ENCODE data around the gene SUSD4. TPM values are rescaled to one million over a fixed set of nuclear protein-coding genes. Genes with fewer than 3 reads are reported as not detected.

SUSD4 gene
- polyA plus RNA-seq, 1 of the 3 experiments (the other 2 are of a cell fraction): 0.31 TPM

DNA sequence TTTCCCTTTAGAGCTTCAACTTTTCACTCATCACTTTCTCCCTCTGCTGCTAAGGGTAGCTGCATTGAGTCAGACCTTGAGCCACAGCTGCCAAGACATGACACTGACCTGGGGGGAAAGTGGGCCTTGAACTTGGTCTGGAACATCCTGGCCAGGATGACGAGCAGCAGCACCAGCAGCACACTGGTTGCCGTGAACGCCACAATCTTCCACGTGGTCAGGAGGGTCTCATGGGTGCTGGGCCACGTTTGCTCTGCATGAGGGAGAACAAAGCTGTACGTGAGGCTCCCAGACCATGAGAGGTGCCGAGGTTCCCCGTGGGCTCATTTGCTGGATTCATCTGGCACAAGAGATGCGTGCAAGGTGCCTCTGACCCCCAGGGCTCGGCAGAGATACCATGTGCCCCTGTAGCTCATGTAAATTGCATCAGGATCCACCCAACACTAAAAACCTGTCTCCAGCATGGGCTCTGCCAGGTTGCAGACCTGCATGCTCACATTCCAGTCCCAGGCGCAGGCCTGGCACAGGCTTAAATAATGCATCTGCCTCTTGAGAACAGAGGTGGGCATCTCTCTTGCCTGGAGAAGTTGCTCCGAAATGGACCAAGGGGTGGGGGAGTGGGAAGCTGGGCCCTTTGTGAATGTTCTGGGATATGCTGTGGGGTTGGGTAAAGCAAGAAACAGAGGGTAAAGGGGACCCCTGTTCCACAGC, 136.3 kb downstream of the SUSD4 start (continued):
- TF ChIP-seq MXI1 (IDR thresholded peaks at IDR 0.05; ENCODE audit: low read depth, low read length) (no peak), SMC3 (IDR thresholded peaks at IDR 0.05; ENCODE audit: low read depth, low read length) (no peak), RCOR1 (IDR thresholded peaks at IDR 0.05; ENCODE audit: low read length) (no peak)
- TF ChIP-seq, protein P1, sequence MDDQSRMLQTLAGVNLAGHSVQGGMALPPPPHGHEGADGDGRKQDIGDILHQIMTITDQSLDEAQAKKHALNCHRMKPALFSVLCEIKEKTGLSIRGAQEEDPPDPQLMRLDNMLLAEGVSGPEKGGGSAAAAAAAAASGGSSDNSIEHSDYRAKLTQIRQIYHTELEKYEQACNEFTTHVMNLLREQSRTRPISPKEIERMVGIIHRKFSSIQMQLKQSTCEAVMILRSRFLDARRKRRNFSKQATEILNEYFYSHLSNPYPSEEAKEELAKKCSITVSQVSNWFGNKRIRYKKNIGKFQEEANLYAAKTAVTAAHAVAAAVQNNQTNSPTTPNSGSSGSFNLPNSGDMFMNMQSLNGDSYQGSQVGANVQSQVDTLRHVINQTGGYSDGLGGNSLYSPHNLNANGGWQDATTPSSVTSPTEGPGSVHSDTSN (IDR thresholded peaks at IDR 0.05): no peak

DNA sequence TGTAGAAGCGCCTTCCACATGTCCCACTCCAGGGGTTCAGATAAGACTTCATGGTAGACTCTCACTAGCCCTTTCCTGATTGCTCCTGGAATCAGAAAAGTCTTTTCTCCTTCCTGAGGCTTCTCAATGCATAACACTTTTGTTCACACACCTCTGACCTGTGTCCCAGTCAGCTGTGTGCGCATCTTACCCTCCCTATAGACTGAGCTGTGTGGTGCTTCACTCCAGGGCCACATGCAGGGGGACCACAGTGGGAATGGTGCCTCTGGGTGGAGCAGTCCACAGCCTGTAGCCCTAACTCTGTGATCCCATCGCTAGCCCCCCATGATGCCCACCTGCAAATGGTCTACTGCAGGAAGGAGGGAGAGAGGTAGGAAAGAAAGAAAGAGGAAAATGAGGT, 136.9 kb downstream of the SUSD4 start:
- no peaks in the 10 kb centered on the region for H4K20me1 ChIP-seq (ENCODE audit: insufficient read depth)
- no peaks in the 10 kb centered on the region; the same call in 1 of the 2 replicates for H3K27me3 ChIP-seq (ENCODE audit: insufficient read depth)
- H3K27ac ChIP-seq (ENCODE audit: low read depth in 2 of 2, low read length in 1 of 2): no peak overlapping the region
- TF ChIP-seq GABPA (IDR thresholded peaks at IDR 0.05; ENCODE audit: low read depth) (no peak), EZH2phosphoT487 (IDR thresholded peaks at IDR 0.05; ENCODE audit: borderline replicate concordance, low read depth) (no peak), ELF1 (IDR thresholded peaks at IDR 0.05) (no peak), JUND (IDR thresholded peaks at IDR 0.05) (no peak), YY1 (IDR thresholded peaks at IDR 0.05; ENCODE audit: low read depth) (no peak), GATA2 (CRISPR knock-in tag; IDR thresholded peaks at IDR 0.05) (no peak)
- TF ChIP-seq, protein P2, sequence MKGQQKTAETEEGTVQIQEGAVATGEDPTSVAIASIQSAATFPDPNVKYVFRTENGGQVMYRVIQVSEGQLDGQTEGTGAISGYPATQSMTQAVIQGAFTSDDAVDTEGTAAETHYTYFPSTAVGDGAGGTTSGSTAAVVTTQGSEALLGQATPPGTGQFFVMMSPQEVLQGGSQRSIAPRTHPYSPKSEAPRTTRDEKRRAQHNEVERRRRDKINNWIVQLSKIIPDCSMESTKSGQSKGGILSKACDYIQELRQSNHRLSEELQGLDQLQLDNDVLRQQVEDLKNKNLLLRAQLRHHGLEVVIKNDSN (IDR thresholded peaks at IDR 0.05; ENCODE audit: borderline replicate concordance, low read depth): no peak
- ChIA-PET POLR2A (no interaction called here), CTCF (interaction anchor here (1.0 kb wide), 1 partner anchor 39 kb away, joined by 3 read pairs; no protein-coding TSS in a partner anchor)
- peaks cover 14% of the 10 kb centered on the region for H3F3A ChIP-seq (replicated peaks; ENCODE audit: insufficient read depth)
- H3K9me3 ChIP-seq: no peaks in the 10 kb centered on the region
- no peaks in the 10 kb centered on the region for H3K9me2 ChIP-seq
- H3K36me3 ChIP-seq (replicated peaks in 1 of 2; ENCODE audit: control insufficient read depth in 1 of 2, insufficient read depth in 2 of 2, low read length in 1 of 2): no peaks in the 10 kb centered on the region
- no peaks in the 10 kb centered on the region for H3K79me2 ChIP-seq (ENCODE audit: insufficient read depth)
- H3K4me1 ChIP-seq (ENCODE audit: control insufficient read depth in 1 of 2, insufficient read depth in 2 of 2, low read depth in 1 of 2, low read length in 1 of 2): peaks cover 0 to 6% of the 10 kb centered on the region in 2 experiments; a peak in 2 of 4 replicates
- H3K4me3 ChIP-seq (ENCODE audit: low read depth in 2 of 2, low read length in 1 of 2): no peak overlapping the region
- no peak overlapping the region for H3K4me2 ChIP-seq
- no peak for DNase-seq
- no peak overlapping the region for H2AFZ ChIP-seq (ENCODE audit: low read depth)
- H3K9ac ChIP-seq: no peak overlapping the region
- 39% methylated on average over 3 of the region's 3 CpGs for WGBS (ENCODE audit: low lambda C conversion rate)

DNA sequence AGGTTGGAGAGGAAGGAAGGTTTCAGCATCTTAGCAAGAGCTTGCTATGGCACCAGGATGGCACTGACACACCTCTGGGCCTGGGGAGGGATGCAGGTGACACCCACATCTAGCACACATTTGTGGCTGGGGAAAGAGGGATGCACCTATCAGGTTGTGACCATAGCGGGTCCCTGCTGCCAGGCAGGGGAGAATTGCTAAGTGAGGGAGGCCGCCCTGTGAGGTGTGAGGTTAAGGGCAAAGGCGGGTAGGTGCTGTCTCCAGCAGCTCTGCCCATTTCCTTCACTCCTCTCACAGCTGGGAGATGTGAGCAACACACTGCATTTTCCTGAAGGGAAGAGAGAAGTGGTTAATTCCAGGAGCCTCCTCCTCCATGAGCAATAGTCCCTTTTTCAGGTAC, 137.7 kb downstream of the SUSD4 start:
- WGBS (ENCODE audit: low lambda C conversion rate): 66% methylated on average over 3 of the region's 3 CpGs
- Histone ChIP-seq H3F3A (replicated peaks; ENCODE audit: insufficient read depth) (peaks cover 14% of the 10 kb centered on the region), H4K20me1 (ENCODE audit: insufficient read depth) (no peaks in the 10 kb centered on the region), H3K27me3 (ENCODE audit: insufficient read depth) (peaks cover 3% of the 10 kb centered on the region; the same call in 1 of the 2 replicates), H3K9ac (no peak overlapping the region), H3K27ac (ENCODE audit: low read depth in 2 of 2, low read length in 1 of 2) (no peak overlapping the region), H2AFZ (ENCODE audit: low read depth) (no peak overlapping the region), H3K9me2 (no peaks in the 10 kb centered on the region), H3K36me3 (replicated peaks in 1 of 2; ENCODE audit: control insufficient read depth in 1 of 2, insufficient read depth in 2 of 2, low read length in 1 of 2) (no peaks in the 10 kb centered on the region), H3K9me3 (no peaks in the 10 kb centered on the region), H3K4me2 (no peak overlapping the region), H3K4me3 (ENCODE audit: low read depth in 2 of 2, low read length in 1 of 2) (no peak overlapping the region), H3K4me1 (ENCODE audit: control insufficient read depth in 1 of 2, insufficient read depth in 2 of 2, low read depth in 1 of 2, low read length in 1 of 2) (peaks cover 0 to 6% of the 10 kb centered on the region in 2 experiments; a peak in 2 of 4 replicates), H3K79me2 (ENCODE audit: insufficient read depth) (no peaks in the 10 kb centered on the region)
- DNase-seq: no peak
- POLR2A ChIA-PET: no interaction called here
- CTCF ChIA-PET: no interaction called here
- TF ChIP-seq, protein P3, sequence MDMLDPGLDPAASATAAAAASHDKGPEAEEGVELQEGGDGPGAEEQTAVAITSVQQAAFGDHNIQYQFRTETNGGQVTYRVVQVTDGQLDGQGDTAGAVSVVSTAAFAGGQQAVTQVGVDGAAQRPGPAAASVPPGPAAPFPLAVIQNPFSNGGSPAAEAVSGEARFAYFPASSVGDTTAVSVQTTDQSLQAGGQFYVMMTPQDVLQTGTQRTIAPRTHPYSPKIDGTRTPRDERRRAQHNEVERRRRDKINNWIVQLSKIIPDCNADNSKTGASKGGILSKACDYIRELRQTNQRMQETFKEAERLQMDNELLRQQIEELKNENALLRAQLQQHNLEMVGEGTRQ (IDR thresholded peaks at IDR 0.05; ENCODE audit: borderline replicate concordance, low read depth, low read length): no peak
- TF ChIP-seq, protein P1 (IDR thresholded peaks at IDR 0.05): no peak
- TF ChIP-seq FOXM1 (IDR thresholded peaks at IDR 0.05; ENCODE audit: low read depth) (no peak), MXI1 (IDR thresholded peaks at IDR 0.05; ENCODE audit: low read depth, low read length) (no peak), RXRA (IDR thresholded peaks at IDR 0.05; ENCODE audit: borderline replicate concordance, low read depth) (no peak), CHD2 (IDR thresholded peaks at IDR 0.05; ENCODE audit: low read length, partially characterized antibody) (no peak), GABPA (IDR thresholded peaks at IDR 0.05; ENCODE audit: low read depth) (no peak), SIN3A (IDR thresholded peaks at IDR 0.05; ENCODE audit: borderline replicate concordance, low read depth, low read length) (no peak), RFX5 (IDR thresholded peaks at IDR 0.05; ENCODE audit: low read length) (no peak), TCF12 (IDR thresholded peaks at IDR 0.05) (no peak)
- TF ChIP-seq, protein P4, sequence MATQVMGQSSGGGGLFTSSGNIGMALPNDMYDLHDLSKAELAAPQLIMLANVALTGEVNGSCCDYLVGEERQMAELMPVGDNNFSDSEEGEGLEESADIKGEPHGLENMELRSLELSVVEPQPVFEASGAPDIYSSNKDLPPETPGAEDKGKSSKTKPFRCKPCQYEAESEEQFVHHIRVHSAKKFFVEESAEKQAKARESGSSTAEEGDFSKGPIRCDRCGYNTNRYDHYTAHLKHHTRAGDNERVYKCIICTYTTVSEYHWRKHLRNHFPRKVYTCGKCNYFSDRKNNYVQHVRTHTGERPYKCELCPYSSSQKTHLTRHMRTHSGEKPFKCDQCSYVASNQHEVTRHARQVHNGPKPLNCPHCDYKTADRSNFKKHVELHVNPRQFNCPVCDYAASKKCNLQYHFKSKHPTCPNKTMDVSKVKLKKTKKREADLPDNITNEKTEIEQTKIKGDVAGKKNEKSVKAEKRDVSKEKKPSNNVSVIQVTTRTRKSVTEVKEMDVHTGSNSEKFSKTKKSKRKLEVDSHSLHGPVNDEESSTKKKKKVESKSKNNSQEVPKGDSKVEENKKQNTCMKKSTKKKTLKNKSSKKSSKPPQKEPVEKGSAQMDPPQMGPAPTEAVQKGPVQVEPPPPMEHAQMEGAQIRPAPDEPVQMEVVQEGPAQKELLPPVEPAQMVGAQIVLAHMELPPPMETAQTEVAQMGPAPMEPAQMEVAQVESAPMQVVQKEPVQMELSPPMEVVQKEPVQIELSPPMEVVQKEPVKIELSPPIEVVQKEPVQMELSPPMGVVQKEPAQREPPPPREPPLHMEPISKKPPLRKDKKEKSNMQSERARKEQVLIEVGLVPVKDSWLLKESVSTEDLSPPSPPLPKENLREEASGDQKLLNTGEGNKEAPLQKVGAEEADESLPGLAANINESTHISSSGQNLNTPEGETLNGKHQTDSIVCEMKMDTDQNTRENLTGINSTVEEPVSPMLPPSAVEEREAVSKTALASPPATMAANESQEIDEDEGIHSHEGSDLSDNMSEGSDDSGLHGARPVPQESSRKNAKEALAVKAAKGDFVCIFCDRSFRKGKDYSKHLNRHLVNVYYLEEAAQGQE (IDR thresholded peaks at IDR 0.05; ENCODE audit: low read depth, low read length): no peak

Measured in SK-N-SH (cell line).